NOMO-1 (cell line): ENCODE measurements around the gene TMPO.
A peak's percentile ranks its signal among the peaks of the same experiment; 100 is the strongest.
"Not testable (repeated sequence)": the region's sequence is repeated elsewhere in the genome, so short reads cannot be mapped to it uniquely, and the experiment has no call there.

Source experiments
- DNase-seq, 2 experiments: peaks; one replicate each; lab custom pipeline; 2025; ENCODE audit not compliant: unreplicated experiment in 2 of 2; lab: John Stamatoyannopoulos, UW

The TMPO gene

DNA sequence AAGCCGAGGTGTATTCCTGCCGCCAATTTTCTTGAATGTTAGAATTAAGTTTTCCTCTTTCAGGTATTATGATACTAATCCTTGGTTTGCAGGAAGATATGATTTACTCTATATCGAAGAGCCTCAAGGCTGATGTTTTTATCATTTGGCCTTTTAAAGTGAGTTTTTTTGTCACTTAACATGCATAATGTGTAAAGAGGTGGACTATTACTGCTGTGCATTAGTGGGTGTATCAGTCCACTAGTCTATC is 11.1 kb upstream of the TMPO start:
- peak in 1 of 2 experiments; percentile 71 for DNase-seq

DNA sequence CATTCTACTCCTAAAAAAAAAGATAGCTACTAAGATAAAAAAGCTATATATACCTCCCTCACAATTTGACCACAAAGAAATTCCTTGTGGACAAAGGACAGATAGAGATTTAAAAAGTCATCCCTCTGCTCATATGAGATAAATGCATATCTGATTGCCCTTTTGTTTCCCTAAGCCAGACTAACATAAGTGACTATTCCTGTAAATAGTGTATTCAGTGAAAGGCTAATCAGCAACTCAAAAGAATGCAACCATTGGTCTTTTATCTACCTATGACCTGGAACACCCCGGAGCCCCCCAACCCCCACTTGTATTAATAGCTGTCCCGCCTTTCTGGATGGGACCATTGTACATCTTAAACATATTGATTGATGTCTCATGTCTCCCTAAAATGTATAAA is 6.3 kb upstream of the TMPO start:
- no peak for DNase-seq

DNA sequence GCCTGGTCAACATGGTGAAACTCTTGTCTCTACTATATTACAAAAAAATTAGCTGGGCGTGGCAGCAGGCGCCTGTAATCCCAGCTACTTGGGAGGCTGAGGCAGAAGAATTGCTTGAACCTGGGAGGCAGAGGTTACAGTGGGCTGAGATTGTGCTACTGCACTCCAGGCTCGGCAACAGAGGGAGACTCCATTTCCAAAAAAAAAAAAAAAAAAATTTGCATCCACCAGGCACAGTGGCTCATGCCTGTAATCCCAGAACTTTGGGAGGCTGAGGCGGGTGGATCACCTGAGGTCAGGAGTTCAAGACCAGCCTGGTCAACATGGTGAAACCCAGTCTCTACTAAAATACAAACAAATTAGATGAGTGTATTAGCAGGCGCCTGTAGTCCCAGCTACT is 3.6 kb upstream of the TMPO start:
- not testable (repeated sequence) for DNase-seq

DNA sequence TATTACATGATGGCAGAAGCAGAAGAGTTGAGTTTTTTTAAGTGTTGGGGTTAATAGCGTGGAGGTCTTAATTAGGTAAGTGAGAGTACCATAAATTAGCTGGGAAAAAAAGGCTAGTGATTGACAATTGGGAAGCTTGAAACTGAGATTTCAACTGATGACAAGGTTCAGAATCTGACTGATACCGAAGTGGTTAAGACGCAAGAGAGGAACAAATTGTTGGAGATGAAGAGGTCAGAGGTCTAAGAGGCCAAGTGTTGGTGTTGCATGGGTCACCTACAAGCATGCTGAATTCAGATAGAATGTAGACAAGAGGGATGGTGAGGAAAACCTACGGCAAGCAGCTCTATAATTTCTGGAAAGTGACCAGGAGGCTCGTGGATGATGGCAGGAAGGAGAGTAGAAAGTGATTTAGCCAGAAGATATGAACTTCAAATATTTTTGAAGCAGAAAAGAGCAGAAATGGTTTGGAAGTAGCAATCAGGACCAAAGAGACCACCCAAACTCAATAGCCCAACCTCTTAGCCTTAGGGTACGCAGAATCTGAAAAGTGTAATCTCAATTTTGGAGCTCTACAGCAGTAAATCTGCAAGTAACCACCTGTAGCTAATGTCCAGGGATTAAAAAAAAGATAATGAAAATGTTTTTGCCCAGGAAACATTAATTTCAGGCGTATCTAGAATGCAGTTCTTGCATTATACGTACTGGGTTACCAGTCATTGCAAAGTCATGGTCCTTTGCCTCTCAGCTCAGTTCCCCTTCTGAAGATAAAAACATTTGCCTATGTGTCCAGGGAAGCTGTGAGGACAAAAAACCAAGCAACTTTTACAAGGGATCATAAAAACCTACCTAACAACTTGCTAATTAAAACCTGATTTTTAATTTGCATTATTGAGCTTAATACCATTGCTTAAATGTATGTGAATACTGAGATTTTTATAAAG is 1.7 kb upstream of the TMPO start:
- DNase-seq: peak; percentile 43 to 77

DNA sequence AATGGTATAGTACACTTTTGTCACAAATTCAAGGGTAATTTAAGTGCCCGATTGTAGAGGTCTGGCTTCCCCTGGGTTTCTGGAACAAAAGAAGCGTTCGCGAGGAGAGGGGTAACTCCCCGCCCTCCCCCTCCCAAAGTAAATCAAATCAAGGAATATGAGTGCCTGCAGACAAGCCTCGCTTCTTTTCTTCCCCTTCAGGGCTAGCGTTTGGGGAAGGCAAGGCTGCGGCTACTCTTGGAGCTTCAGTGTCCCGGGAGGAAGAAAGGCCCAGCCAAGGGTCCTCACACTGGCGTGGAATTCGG is 456 bp upstream of the TMPO start:
- DNase-seq: peak; percentile 42 to 52

DNA sequence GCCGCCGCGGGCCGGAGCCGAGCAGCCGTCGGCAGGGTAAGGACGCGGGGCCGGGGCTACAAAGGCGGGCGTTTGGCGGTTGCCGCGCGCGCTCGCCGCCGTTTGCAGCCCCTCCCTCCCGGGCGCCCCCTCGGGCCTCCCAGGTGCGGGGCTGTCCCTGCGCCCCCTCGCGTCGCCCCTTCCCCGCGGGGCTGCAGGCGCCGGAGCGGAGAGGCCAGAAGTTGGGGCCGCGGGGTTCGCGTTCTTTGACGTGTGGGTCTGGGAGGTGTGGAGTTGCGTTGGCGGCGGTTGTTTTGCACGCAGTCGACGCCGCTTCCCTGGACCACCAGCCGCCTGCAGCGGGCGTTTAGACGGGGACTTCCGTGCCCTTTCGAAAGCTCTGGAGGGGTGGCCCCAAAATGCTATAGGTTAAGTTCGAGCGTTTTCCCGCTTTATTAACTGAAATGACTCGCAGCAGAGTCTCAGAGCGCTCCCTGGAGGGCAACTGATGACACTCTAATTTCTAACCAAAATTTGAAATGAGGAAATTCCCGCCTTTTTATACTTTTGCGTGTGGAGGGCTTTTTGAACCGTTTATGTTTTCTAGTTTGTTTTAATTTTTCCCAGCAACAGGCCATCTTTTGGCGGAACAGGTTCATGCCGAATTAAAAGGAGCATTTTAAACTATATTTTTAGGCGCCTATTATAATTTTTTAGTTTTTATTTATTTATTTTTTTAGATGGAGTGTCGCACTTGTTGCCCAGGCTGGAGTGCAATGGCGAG is 902 bp downstream of the TMPO start:
- DNase-seq: peak; percentile 90 to 96

DNA sequence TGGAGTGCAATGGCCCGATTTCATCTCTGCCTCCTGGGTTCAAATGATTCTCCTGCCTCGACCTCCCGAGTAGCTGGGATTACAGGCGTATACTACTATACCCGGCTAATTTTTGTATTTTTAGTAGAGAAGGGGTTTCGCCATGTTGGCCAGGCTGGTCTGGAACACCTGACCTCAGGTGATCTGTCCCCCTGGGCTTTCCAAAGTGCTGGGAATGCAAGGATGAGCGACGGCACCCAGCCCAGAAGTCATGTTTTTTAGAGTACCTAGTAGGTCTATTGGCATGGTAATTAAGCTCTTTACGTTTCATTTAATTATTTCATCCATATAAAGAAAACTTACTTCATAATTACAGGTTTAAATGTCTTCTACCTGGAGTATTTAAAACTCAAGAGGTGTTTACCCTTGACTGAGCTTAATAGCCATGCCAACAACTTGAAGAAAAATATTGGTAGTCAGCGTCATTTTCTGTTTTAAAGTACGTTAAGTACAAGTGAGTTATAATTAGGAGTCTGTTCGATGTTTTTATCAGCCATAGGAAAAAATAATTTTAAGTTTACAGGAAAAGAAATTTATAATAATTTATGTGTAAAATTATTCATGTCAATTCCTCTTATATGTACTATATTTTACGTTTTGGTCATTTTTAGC is 4.0 kb downstream of the TMPO start:
- no peak for DNase-seq

DNA sequence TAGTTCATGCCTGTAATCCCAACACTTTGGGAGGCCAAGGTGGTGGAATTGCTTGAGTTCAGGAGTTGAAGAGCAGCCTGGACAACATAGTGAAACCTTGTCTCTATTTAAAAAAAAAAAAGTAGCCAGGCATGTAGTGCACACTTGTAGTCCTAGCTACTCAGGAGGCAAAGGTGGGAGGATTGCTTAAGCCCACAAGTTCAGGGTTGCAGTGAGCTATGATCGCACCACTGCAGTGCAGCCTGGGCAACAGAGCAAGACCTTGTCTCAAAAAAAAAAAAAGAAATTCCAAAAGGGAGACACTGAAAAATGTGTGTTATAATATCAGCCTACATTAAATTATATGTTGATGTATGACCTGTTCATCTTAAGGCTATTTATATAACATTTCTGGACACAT is 14.7 kb downstream of the TMPO start:
- no peak for DNase-seq

DNA sequence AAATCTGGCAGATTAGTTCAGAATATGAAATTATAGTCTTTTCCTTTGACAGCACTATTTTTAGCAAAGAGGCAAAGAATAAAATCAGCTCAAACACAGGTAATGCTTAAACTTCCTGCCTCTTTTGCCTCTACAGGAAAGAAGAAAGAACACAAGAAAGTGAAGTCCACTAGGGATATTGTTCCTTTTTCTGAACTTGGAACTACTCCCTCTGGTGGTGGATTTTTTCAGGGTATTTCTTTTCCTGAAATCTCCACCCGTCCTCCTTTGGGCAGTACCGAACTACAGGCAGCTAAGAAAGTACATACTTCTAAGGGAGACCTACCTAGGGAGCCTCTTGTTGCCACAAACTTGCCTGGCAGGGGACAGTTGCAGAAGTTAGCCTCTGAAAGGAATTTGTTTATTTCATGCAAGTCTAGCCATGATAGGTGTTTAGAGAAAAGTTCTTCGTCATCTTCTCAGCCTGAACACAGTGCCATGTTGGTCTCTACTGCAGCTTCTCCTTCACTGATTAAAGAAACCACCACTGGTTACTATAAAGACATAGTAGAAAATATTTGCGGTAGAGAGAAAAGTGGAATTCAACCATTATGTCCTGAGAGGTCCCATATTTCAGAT is 17.4 kb downstream of the TMPO start:
- DNase-seq: peak; percentile 14 to 62

DNA sequence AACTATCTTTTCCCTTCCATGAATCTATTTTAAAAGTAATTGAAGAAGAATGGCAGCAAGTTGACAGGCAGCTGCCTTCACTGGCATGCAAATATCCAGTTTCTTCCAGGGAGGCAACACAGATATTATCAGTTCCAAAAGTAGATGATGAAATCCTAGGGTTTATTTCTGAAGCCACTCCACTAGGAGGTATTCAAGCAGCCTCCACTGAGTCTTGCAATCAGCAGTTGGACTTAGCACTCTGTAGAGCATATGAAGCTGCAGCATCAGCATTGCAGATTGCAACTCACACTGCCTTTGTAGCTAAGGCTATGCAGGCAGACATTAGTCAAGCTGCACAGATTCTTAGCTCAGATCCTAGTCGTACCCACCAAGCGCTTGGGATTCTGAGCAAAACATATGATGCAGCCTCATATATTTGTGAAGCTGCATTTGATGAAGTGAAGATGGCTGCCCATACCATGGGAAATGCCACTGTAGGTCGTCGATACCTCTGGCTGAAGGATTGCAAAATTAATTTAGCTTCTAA is 18.4 kb downstream of the TMPO start:
- no peak for DNase-seq

DNA sequence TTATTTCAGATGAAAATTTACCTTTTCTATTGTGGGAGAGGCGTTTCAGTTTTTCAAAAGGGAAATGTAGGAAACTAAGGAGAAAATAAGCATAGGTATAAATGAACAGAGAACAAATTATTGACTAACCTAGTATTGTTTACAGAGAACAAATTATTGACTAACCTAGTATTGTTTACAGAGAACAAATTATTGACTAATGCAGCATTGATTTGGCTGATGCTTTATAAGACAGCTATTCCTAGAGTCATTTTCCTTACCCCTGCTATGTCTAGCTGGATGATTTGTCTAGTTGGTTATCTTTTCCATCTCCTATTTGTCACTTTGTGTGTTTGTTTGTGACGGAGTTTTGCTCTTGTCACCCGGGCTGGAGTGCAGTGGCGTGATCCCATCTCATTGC is 22.6 kb downstream of the TMPO start:
- no peak for DNase-seq

DNA sequence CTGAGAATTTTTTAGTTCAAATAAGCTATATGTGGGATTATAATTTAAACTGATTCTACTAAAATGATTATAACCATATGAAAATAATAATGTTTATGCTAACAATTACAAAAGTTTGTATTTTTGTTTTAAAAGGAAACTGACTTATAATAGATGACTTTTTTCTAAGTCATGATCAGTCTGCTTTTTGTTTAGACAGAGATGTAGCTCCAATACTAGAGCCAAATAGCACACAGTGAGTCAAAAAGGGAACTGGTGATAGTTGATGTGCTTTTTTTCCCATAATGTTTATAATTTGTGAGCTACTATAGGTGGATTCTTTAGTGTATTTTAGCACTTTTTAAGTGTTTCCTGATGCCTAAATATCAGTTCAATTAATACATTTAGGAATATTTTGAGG is 28.3 kb downstream of the TMPO start:
- DNase-seq: no peak

DNA sequence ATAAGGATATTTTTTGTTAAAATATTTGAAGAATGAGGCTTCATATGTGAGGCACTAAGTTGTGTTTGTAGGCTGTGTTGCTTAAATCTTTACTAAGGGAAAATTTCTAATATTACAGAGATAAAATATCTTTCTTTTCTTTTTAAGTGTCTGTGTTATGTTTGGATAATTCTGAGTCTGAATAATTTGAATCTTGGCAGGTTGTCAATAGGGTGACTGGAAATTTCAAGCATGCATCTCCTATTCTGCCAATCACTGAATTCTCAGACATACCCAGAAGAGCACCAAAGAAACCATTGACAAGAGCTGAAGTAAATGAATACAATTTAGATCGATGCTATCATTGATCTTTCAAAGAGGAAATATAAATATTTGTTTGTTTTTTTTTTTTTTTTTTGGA is 29.4 kb downstream of the TMPO start:
- DNase-seq: no peak

DNA sequence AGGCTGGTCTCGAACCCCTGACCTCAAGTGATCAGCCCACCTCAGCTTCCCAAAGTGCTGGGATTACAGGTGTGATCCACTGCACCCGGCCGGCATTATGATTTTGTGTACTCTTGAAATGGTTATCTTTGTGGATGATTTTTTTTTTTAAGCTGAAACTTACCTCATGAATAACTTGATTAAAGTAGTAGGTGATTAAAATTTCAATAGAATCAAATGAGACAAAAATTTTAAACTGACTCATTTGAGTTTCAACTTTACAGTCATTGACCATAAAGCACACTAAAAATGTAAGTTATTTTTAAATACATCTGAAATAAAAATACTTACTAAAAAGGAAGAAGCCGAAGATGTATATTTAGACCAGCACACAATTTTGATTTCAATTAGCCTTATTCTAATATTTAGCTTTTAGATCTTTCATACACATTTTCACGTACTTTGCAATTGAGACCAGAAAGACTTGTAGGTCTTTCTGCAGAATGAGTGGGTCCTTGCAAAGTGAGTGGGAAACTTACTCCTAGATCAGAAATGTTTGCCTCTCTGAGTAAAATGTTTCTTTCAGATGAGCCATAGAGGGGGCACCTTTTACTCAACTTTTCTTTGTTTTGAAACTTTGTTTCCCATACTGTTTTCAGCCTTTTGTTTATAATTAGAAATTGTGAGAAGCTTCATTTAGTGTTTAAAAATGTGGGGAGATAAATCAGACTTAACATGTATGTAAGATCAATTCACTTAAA is 34.2 kb downstream of the TMPO start:
- DNase-seq: no peak

DNA sequence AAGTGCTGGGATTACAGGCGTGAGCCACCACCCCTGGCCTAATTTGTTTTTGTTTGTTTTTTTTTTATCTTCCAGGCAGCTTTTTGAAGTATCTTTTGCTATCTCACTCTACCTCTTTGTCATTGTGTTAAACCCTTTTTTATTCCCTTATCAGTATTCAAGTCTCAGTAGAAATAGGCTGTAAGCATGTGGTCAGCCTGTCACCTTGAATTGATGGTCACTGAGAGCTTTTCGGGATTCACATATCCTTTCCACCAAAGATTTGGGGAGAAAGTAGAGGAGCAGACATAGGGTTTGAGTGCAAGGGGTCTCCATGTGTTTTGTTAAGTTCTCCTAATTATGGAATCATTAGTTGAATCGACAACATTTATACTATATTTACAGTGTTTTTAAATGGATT is 36.4 kb downstream of the TMPO start:
- DNase-seq: no peak

DNA sequence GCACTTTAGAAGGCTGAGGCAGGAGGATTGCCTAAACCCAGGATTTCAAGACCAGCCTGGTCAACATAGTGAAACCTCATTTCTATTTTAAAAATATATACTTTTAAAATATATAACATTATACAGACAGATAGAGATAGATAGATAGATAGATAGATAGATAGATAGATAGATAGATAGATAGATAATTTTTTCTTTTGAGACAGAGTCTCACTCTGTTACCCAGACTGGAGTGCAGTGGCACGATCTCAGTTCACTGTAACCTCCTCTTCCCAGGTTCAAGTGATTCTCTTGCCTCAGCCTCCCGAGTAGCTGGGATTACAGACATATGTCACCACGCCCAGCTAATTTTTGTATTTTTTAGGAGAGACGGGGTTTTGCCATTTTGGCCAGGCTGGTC is 42.7 kb downstream of the TMPO start:
- not testable (repeated sequence) for DNase-seq

DNA sequence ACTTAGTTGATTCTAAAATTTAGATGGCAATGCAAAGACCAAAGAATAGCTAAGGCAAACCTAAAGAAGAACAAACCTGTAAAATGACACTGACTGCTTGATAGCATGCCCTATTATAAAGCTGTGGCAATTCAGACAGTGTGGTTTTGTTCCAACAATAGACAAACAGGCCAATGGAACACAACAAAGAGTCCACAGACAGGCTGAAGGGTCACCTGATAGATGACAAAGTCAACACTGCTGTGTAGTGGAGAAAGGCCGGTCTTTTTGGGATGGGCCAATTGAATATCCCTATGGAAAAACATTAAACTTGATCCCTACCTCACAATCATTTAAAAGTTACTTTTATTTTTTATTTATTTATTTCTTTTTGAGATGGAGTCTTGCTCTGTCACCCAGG is 44.3 kb downstream of the TMPO start:
- DNase-seq: no peak

DNA sequence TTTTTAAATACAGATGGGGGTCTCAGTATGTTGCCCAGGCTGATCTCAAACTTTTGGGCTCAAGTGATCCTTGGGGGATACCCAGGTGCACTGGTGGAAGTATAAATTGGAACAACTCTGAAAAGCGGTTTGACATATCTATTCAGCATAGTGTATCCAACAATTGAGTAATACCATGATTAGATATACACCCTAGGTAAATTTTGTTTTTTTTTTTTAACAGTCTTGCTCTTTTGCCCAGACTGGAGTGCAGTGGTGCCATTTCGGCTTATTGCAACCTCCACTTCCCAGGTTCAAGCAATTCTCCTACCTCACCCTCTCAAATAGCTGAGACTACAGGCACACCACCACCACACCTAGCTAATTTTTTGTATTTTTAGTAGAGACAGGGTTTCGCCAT is 46.5 kb downstream of the TMPO start:
- DNase-seq: no peak

DNA sequence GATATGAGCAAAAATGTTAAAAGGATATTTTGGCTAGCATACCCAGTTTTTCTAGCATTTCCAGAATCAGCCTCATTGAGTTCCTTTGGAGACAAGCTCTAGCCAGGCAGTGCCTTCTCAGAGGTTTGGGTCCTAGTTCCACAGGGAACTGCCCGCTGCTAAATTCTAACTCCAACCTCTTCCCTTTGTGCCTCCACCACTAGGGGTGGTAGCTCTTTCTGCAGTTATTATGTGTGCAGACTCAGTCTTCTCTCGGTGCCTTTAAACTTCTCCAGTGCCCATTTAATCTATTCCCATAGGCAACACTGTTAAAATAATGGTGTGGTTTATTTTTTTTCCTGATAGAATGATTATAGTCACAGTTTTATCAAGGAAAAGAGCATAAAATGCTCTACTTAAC is 56.6 kb downstream of the TMPO start:
- no peak for DNase-seq

DNA sequence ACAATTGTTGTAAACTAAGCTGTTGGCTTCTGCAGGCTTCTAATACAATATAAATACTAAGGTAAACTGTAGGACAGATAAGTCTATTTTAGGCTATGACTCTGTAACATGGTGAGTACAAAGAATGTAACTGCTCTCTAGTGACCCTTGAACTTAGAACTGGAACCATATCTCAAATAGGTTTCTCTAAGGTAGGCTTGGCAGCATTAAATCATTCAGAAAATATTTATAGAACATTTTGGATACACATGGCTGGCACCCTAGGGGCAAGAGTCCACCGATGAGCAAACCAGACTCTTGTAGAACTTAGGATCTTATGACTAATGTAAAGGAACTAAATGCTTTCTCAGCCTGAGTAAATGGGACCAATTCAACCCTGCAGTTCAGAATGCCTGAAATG is 58.7 kb downstream of the TMPO start:
- DNase-seq: no peak

DNA sequence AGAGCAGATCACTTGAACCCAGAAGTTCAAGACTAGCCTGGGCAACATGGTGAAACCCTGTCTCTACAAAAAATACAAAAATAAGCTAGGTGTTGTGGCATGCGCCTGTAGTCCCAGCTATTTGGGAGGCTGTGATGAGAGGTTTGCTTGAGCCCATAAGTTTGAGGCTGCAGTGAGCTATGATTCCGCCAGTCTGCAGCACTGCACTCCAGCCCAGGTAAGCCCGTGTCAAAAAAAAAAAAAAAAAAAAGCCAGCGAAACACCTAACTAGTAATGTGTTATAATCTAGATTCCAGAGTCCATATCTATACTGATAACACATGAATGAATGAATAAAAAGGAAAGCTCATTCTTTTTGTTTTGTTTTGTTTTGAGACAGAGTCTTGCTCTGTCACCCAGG is 59.6 kb downstream of the TMPO start:
- no peak for DNase-seq
